IgD-negative memory B cell (primary cell): ENCODE results near the gene MAPKAP1. TPM values are rescaled to one million over a fixed set of nuclear protein-coding genes. Genes with fewer than 3 reads are reported as not detected.

Experiments used
- H3K27ac Mint-ChIP-seq, 3 donors: one replicate each; pipeline ENCODE4 v1.8.0; 2020 to 2022; ENCODE audit warnings: mild to moderate bottlenecking in 3 of 3, mixed read lengths in 3 of 3, moderate library complexity in 1 of 3
- H3K27me3 Mint-ChIP-seq: one replicate; pipeline ENCODE4 v1.8.0; 2021; ENCODE audit warnings: mixed read lengths
- H3K36me3 Mint-ChIP-seq: one replicate; pipeline ENCODE4 v1.8.0; 2020; ENCODE audit warnings: mild to moderate bottlenecking, mixed read lengths
- H3K4me1 Mint-ChIP-seq, 3 donors: one replicate each; pipeline ENCODE4 v1.8.0; 2020 to 2022; ENCODE audit warnings: mixed read lengths in 3 of 3, mild to moderate bottlenecking in 1 of 3
- H3K4me3 Mint-ChIP-seq, 4 donors: one replicate each; pipeline ENCODE4 v1.8.0; 2020 to 2022; ENCODE audit warnings: mild to moderate bottlenecking in 4 of 4, mixed read lengths in 4 of 4, moderate library complexity in 3 of 4
- H3K9me3 Mint-ChIP-seq, 3 donors: one replicate each; pipeline ENCODE4 v1.8.0; 2020 to 2021; ENCODE audit warnings: mixed read lengths in 3 of 3, mild to moderate bottlenecking in 1 of 3
- polyA plus RNA-seq: library from polyadenylated mRNA; unstranded; fragments of 300-500 nt; fragmentation: Illumina TruSeq; gene quantifications from one replicate; pipeline ENCODE4 v1.2.3, GENCODE V29; 2021

The MAPKAP1 gene
- polyA plus RNA-seq, 1 donor from 2014 or later: 74.7 TPM

GRCh38 chr9:125461636-125462190, 245.3 kb downstream of the MAPKAP1 start:
- peaks cover 27% of the 10 kb centered on the region for H3K36me3 Mint-ChIP-seq
- no peak overlapping the region for H3K27ac Mint-ChIP-seq
- no peaks in the 10 kb centered on the region for H3K4me1 Mint-ChIP-seq
- H3K27me3 Mint-ChIP-seq: no peaks in the 10 kb centered on the region
- H3K4me3 Mint-ChIP-seq: no peak overlapping the region
- peaks cover 0 to 3% (median 2%) of the 10 kb centered on the region in 3 donors for H3K9me3 Mint-ChIP-seq

GRCh38 chr9:125460883-125461635, 245.9 kb downstream of the MAPKAP1 start:
- Mint-ChIP-seq H3K9me3 (peaks cover 0 to 3% (median 3%) of the 10 kb centered on the region in 3 donors), H3K27ac (peak overlapping the region in 2 of 3 donors; percentile 23 to 25), H3K27me3 (no peaks in the 10 kb centered on the region), H3K36me3 (peaks cover 30% of the 10 kb centered on the region), H3K4me1 (peaks cover 0 to 3% (median 0%) of the 10 kb centered on the region in 3 donors), H3K4me3 (no peak overlapping the region)

GRCh38 chr9:125460346-125460745, 246.7 kb downstream of the MAPKAP1 start:
- Mint-ChIP-seq H3K27me3 (no peaks in the 10 kb centered on the region), H3K36me3 (peaks cover 30% of the 10 kb centered on the region), H3K9me3 (peaks cover 0 to 3% (median 3%) of the 10 kb centered on the region in 3 donors), H3K27ac (no peak overlapping the region), H3K4me3 (no peak overlapping the region), H3K4me1 (peaks cover 0 to 3% (median 0%) of the 10 kb centered on the region in 3 donors)

- peaks cover 18% of the 10 kb centered on the region for H3K36me3 Mint-ChIP-seq
- H3K27me3 Mint-ChIP-seq: no peaks in the 10 kb centered on the region
- H3K4me1 Mint-ChIP-seq: peaks cover 2 to 6% (median 3%) of the 10 kb centered on the region in 3 donors
- H3K4me3 Mint-ChIP-seq: no peak overlapping the region
- peak overlapping the region in 1 of 3 donors; percentile 25 for H3K27ac Mint-ChIP-seq
- peaks cover 0 to 3% (median 3%) of the 10 kb centered on the region in 3 donors for H3K9me3 Mint-ChIP-seq
These were observed 249.7 kb downstream of the MAPKAP1 start for GRCh38 chr9:125457357-125457756.

GRCh38 chr9:125455876-125456275, 251.1 kb downstream of the MAPKAP1 start:
- Mint-ChIP-seq H3K9me3 (peaks cover 0 to 3% (median 3%) of the 10 kb centered on the region in 3 donors), H3K36me3 (peaks cover 15% of the 10 kb centered on the region), H3K4me1 (peaks cover 2 to 6% (median 5%) of the 10 kb centered on the region in 3 donors), H3K27ac (no peak overlapping the region), H3K27me3 (no peaks in the 10 kb centered on the region), H3K4me3 (no peak overlapping the region)

- H3K27ac Mint-ChIP-seq: no peak overlapping the region
These were observed 251.9 kb downstream of the MAPKAP1 start for GRCh38 chr9:125455132-125455531.

GRCh38 chr9:125447202-125447802, 259.7 kb downstream of the MAPKAP1 start:
- Mint-ChIP-seq H3K27ac (peak overlapping the region; percentile 84 to 91 (median 90)), H3K27me3 (no peaks in the 10 kb centered on the region), H3K4me1 (peaks cover 22 to 36% (median 29%) of the 10 kb centered on the region in 3 donors), H3K4me3 (peak overlapping the region; percentile 41 to 78 (median 68)), H3K36me3 (peaks cover 5% of the 10 kb centered on the region), H3K9me3 (no peaks in the 10 kb centered on the region)

More at GRCh38 chr9:125455132-125455531, 251.9 kb downstream of the MAPKAP1 start:
- Mint-ChIP-seq H3K27me3 (no peaks in the 10 kb centered on the region), H3K36me3 (peaks cover 7% of the 10 kb centered on the region), H3K9me3 (peaks cover 0 to 3% (median 3%) of the 10 kb centered on the region in 3 donors), H3K4me1 (peaks cover 3 to 7% (median 6%) of the 10 kb centered on the region in 3 donors), H3K4me3 (peak overlapping the region in 1 of 4 donors; percentile 17)

- H3K9me3 Mint-ChIP-seq: no peaks in the 10 kb centered on the region
- peaks cover 5% of the 10 kb centered on the region for H3K36me3 Mint-ChIP-seq
- no peaks in the 10 kb centered on the region for H3K27me3 Mint-ChIP-seq
- peak overlapping the region; percentile 41 to 78 (median 68) for H3K4me3 Mint-ChIP-seq
- H3K4me1 Mint-ChIP-seq: peaks cover 22 to 36% (median 29%) of the 10 kb centered on the region in 3 donors
- peak overlapping the region; percentile 84 to 91 (median 90) for H3K27ac Mint-ChIP-seq
These were observed 260.4 kb downstream of the MAPKAP1 start for GRCh38 chr9:125446561-125447094.

- Mint-ChIP-seq H3K4me1 (peaks cover 22 to 33% (median 24%) of the 10 kb centered on the region in 3 donors), H3K36me3 (peaks cover 5% of the 10 kb centered on the region), H3K27me3 (no peaks in the 10 kb centered on the region), H3K27ac (no peak overlapping the region), H3K9me3 (no peaks in the 10 kb centered on the region), H3K4me3 (no peak overlapping the region)
These were observed 262.0 kb downstream of the MAPKAP1 start for GRCh38 chr9:125444956-125445506.

- Mint-ChIP-seq H3K27me3 (no peaks in the 10 kb centered on the region), H3K36me3 (peaks cover 4% of the 10 kb centered on the region), H3K27ac (no peak overlapping the region), H3K4me1 (peaks cover 18 to 26% (median 21%) of the 10 kb centered on the region in 3 donors), H3K9me3 (no peaks in the 10 kb centered on the region), H3K4me3 (no peak overlapping the region)
These were observed 262.8 kb downstream of the MAPKAP1 start for GRCh38 chr9:125444166-125444565.

GRCh38 chr9:125443367-125443766, 263.6 kb downstream of the MAPKAP1 start:
- H3K4me3 Mint-ChIP-seq: no peak overlapping the region
- no peak overlapping the region for H3K27ac Mint-ChIP-seq
- no peaks in the 10 kb centered on the region for H3K9me3 Mint-ChIP-seq
- H3K4me1 Mint-ChIP-seq: peaks cover 16 to 23% (median 21%) of the 10 kb centered on the region in 3 donors
- H3K36me3 Mint-ChIP-seq: peaks cover 4% of the 10 kb centered on the region
- H3K27me3 Mint-ChIP-seq: no peaks in the 10 kb centered on the region

GRCh38 chr9:125442452-125442851, 264.6 kb downstream of the MAPKAP1 start:
- peak overlapping the region in 1 of 3 donors; percentile 69 for H3K27ac Mint-ChIP-seq
- no peak overlapping the region for H3K4me3 Mint-ChIP-seq
- H3K27me3 Mint-ChIP-seq: no peaks in the 10 kb centered on the region
- no peaks in the 10 kb centered on the region for H3K9me3 Mint-ChIP-seq
- peaks cover 4% of the 10 kb centered on the region for H3K36me3 Mint-ChIP-seq
- peaks cover 9 to 15% (median 12%) of the 10 kb centered on the region in 3 donors for H3K4me1 Mint-ChIP-seq

GRCh38 chr9:125440411-125440810, 266.6 kb downstream of the MAPKAP1 start:
- no peaks in the 10 kb centered on the region for H3K27me3 Mint-ChIP-seq
- H3K4me1 Mint-ChIP-seq: peaks cover 0 to 3% (median 2%) of the 10 kb centered on the region in 3 donors
- no peak overlapping the region for H3K27ac Mint-ChIP-seq
- peaks cover 4% of the 10 kb centered on the region for H3K36me3 Mint-ChIP-seq
- no peaks in the 10 kb centered on the region for H3K9me3 Mint-ChIP-seq
- H3K4me3 Mint-ChIP-seq: no peak overlapping the region

GRCh38 chr9:125439434-125440272, 267.4 kb downstream of the MAPKAP1 start:
- Mint-ChIP-seq H3K27me3 (no peaks in the 10 kb centered on the region), H3K4me3 (no peak overlapping the region), H3K4me1 (peaks cover 0 to 2% (median 1%) of the 10 kb centered on the region in 3 donors), H3K36me3 (peaks cover 4% of the 10 kb centered on the region), H3K9me3 (no peaks in the 10 kb centered on the region), H3K27ac (no peak overlapping the region)
